Left ventricle myocardium inferior (tissue), 1 donor: ENCODE data around the gene PSTPIP1. TPM values are rescaled to one million over a fixed set of nuclear protein-coding genes. Genes with fewer than 3 reads are reported as not detected.

Experiments
- DNase-seq: peaks from one replicate; pipeline ENCODE4 v3.0.0-alpha.2; 2020
- H3K27ac ChIP-seq: fragments of 200-600 bp; replicated peaks from 2 replicates; pipeline ENCODE4 v1.8.0; 2021
- H3K27me3 ChIP-seq: fragments of 200-600 bp; 2 replicates; pipeline ENCODE4 v1.8.0; 2021; ENCODE audit warnings: low read depth
- H3K36me3 ChIP-seq: fragments of 200-600 bp; 2 replicates; pipeline ENCODE4 v1.8.0; 2021
- H3K4me1 ChIP-seq: fragments of 200-600 bp; 2 replicates; pipeline ENCODE4 v1.8.0; 2021
- H3K4me3 ChIP-seq: fragments of 200-600 bp; 2 replicates; pipeline ENCODE4 v1.8.0; 2021; ENCODE audit warnings: mild to moderate bottlenecking, moderate library complexity
- H3K9me3 ChIP-seq: fragments of 200-600 bp; replicated peaks from 2 replicates; pipeline ENCODE4 v1.8.0; 2021
- intact Hi-C: fragments of 100-400 bp; cut with micrococcal nuclease; formaldehyde crosslinking; loops from one replicate; pipeline ENCODE4 v1.11.0; 2022
- total RNA-seq: library from RNA; stranded (reverse); fragmentation: NEBNext Ultra II Directional; extraction: Animal tissue kit (Norgen Biotek cat#: 25700); gene quantifications from one replicate; pipeline ENCODE4 v1.2.1, GENCODE V29; 2021
- TF ChIP-seq, protein P1 (sequence below): fragments of 200-600 bp; IDR thresholded peaks from 2 replicates; pipeline ENCODE4 v1.8.0; 2021; ENCODE audit warnings: antibody characterized with exemption, mild to moderate bottlenecking, borderline replicate concordance
- donor health status: DM: no; HTN: yes; CAD: no; lungs with severe emphysema.

Gene PSTPIP1
- total RNA-seq, 1 donor from 2014 or later, result 3.5 TPM

DNA sequence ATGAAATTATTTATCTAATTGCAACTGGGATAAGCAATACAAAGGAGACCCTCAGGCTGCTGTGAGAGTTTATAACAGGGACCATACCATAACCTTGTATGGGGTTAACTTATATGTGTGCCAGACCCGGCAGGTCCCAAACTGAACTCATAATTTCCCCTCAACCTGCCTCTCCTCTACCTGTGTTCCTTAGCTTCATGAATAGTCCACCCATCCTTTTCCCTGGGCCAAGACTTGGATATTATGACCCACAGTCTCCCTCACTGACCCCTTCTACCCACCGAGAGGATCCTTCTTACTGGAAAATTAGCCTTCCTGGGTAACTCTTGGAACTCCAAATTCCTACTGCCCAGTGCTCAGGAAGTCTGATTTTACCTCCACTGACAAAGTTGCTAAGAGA, 79.4 kb downstream of the PSTPIP1 start:
- Histone ChIP-seq H3K27me3 (no peaks in the 10 kb centered on the region), H3K4me3 (no peak overlapping the region), H3K9me3 (no peaks in the 10 kb centered on the region), H3K4me1 (peaks cover 16% of the 10 kb centered on the region), H3K27ac (no peak overlapping the region), H3K36me3 (no peaks in the 10 kb centered on the region)
- intact Hi-C loops, result no loop called here
- TF ChIP-seq, protein P1, sequence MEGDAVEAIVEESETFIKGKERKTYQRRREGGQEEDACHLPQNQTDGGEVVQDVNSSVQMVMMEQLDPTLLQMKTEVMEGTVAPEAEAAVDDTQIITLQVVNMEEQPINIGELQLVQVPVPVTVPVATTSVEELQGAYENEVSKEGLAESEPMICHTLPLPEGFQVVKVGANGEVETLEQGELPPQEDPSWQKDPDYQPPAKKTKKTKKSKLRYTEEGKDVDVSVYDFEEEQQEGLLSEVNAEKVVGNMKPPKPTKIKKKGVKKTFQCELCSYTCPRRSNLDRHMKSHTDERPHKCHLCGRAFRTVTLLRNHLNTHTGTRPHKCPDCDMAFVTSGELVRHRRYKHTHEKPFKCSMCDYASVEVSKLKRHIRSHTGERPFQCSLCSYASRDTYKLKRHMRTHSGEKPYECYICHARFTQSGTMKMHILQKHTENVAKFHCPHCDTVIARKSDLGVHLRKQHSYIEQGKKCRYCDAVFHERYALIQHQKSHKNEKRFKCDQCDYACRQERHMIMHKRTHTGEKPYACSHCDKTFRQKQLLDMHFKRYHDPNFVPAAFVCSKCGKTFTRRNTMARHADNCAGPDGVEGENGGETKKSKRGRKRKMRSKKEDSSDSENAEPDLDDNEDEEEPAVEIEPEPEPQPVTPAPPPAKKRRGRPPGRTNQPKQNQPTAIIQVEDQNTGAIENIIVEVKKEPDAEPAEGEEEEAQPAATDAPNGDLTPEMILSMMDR, result no peak
- DNase-seq, result no peak

DNA sequence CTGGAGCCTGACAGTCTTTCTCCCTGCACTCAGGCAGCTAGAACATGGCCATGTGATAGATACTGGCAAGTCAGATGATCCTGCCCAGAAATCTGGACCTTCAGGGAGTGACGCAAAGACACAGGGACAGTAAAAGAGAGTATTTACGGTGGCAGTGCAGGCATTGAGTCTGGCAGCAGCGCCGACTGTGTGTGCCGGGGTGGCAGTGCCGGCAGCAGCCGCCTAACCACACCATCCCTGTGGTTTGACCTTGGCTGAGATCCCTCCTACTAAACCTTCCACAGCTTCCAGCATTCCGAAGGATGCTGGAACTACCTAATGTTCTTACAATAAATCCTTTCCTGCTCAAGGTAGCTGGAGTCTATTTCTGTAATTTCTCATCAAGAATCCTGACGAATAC, 80.6 kb downstream of the PSTPIP1 start:
- no peaks in the 10 kb centered on the region for H3K27me3 ChIP-seq
- H3K9me3 ChIP-seq, result no peaks in the 10 kb centered on the region
- H3K4me3 ChIP-seq, result no peak overlapping the region
- no peak for DNase-seq
- H3K27ac ChIP-seq, result no peak overlapping the region
- intact Hi-C loops, result no loop called here
- TF ChIP-seq, protein P1, result no peak
- H3K36me3 ChIP-seq, result no peaks in the 10 kb centered on the region
- peaks cover 5% of the 10 kb centered on the region for H3K4me1 ChIP-seq

DNA sequence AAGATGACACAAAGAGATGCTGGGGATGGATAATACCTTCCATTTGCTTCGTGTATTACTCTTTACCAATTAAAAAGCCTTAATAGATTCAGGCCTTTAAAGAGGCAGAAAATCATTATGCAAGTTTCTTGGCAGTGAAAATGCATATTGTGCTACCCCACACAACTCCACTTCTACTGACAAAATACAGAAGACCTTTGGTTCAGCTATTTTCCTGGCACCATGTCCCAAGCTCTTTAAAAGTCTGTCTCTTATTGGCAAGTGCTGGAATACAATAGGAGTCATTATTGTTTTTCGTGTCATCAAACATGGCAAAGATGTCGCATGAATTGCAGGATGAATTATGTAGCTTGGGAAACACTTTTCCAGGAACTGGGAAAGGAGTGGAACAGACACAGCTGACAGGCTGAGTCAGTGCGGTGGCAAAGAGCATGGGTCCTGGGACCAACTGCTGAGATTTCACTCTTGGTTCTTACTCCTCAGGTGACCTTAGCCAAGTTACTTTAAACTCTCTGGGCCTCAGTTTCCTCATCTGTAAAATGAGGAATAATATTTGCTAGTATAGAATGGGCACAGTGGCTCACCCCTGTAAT, 81.5 kb downstream of the PSTPIP1 start:
- TF ChIP-seq, protein P1, result no peak
- H3K27ac ChIP-seq, result no peak overlapping the region
- H3K4me1 ChIP-seq, result no peaks in the 10 kb centered on the region
- H3K9me3 ChIP-seq, result no peaks in the 10 kb centered on the region
- intact Hi-C loops, result no loop called here
- H3K27me3 ChIP-seq, result no peaks in the 10 kb centered on the region
- H3K4me3 ChIP-seq, result no peak overlapping the region
- no peaks in the 10 kb centered on the region for H3K36me3 ChIP-seq
- DNase-seq, result no peak

DNA sequence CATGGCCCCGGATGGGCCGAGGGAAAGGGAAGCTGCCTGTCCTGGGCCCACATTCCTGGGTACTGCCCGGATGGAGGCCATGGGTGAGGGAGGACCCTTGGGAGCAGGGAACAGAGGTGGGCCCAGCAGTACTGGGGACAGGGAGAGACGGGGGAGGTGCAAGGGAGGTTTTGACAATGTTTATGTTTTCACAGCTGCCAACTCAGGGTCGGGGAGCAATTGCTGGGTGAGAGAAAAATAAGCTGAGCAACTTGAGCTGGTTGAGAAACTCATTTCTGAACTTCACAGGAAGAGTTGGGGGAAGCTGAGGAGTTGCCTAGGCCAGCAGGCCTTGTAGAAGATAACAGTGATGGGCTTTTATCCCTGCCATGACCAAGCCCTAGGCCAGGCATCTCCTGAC, 87.0 kb downstream of the PSTPIP1 start:
- Histone ChIP-seq H3K4me1 (peaks cover 12% of the 10 kb centered on the region), H3K4me3 (no peak overlapping the region), H3K27me3 (no peaks in the 10 kb centered on the region), H3K27ac (no peak overlapping the region), H3K9me3 (no peaks in the 10 kb centered on the region), H3K36me3 (no peaks in the 10 kb centered on the region)
- TF ChIP-seq, protein P1, result no peak
- DNase-seq, result no peak
- intact Hi-C loops, result no loop called here

DNA sequence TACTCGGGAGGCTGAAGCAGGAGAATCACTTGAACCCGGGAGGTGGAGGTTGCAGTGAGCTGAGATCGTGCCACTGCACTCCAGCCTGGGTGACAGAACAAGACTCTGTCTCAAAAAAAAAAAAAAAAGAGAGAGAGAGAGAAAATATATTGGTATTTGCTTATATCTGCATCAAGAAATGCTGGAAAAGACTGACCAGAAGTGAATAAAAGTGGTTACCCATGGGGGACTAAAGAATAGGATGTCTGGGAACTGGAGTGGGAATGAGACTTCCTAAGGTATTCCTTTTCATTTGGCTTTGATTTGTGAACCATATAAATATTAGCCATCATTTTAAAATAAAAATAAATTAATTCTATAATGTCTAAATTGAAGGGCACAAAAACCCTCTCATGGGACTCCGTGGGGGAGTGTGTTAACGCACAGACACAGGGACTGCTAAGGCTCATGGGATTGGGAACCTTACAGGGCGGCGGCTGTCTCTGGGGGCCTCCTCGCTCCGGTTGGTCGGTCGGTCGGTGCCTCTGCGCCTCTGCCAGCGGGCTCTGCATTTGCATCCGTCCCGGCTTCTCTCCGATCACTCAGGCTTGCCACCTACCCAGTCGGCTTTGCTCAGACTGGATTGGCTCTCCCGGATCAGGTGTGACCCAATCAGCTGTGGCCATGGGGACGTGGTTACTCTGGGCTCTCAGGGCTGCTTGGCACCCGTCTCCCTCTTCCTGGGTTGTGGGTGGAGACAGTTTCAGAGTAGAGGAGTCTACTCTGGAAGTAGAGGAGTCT, 88.6 kb downstream of the PSTPIP1 start:
- peak overlapping the region; percentile 53 for H3K27ac ChIP-seq
- peaks cover 12% of the 10 kb centered on the region for H3K4me1 ChIP-seq
- H3K4me3 ChIP-seq, result peak overlapping the region; percentile 58
- no peaks in the 10 kb centered on the region for H3K36me3 ChIP-seq
- TF ChIP-seq, protein P1, result no peak
- H3K9me3 ChIP-seq, result no peaks in the 10 kb centered on the region
- DNase-seq, result peak; percentile 78
- no peaks in the 10 kb centered on the region for H3K27me3 ChIP-seq
- intact Hi-C loops, result no loop called here
